Body of pancreas (tissue), 4 donors: ENCODE measurements around the gene GOLPH3. TPM values are rescaled to one million over a fixed set of nuclear protein-coding genes. Genes with fewer than 3 reads are reported as not detected.
"Not testable (repeated sequence)": the region's sequence is repeated elsewhere in the genome, so short reads cannot be mapped to it uniquely, and the experiment has no call there.

Experiments used
- ATAC-seq: fragments of 150-250 bp; one replicate; pipeline ENCODE4 v1.9.1; 2016
- DNase-seq, 4 donors: peaks; one replicate each; pipeline ENCODE4 v3.0.0-alpha.2; 2019
- H3K27ac ChIP-seq, 4 donors: fragments of 200-600 bp; sonication (generic); 1 replicate in 3 of 4; 2 replicates in 1 of 4; pipeline versions ENCODE4 v1.5.1 to v1.6.1; 2016 to 2019; ENCODE audit warnings: mild to moderate bottlenecking in 1 of 4, mixed read lengths in 1 of 4, moderate library complexity in 1 of 4
- H3K27me3 ChIP-seq, 2 donors: fragments of 200-600 bp; sonication (generic); one replicate each; pipeline ENCODE4 v1.6.0; 2016; ENCODE audit warnings: mild to moderate bottlenecking in 1 of 2
- H3K36me3 ChIP-seq, 2 donors: fragments of 200-600 bp; sonication (generic); replicated peaks in 1 of 2; 2 replicates each; pipeline ENCODE4 v1.5.1; 2016; ENCODE audit warnings: low read depth in 2 of 2; ENCODE audit not compliant: insufficient read depth in 1 of 2
- H3K4me1 ChIP-seq: fragments of 200-600 bp; sonication (generic); one replicate; pipeline ENCODE4 v1.6.0; 2016
- H3K4me3 ChIP-seq, 2 donors: fragments of 200-600 bp; sonication (generic); 1 replicate in 1 of 2; 2 replicates in 1 of 2; pipeline ENCODE4 v1.5.1; 2016 to 2019
- H3K9me3 ChIP-seq, 3 donors: fragments of 200-600 bp; sonication (generic); 1 replicate in 2 of 3; 2 replicates in 1 of 3; pipeline ENCODE4 v1.5.1; 2016
- POLR2A ChIP-seq, 3 donors: fragments of 450-650 bp; IDR thresholded peaks; one replicate each; pipeline ENCODE4 v1.6.1; 2016; ENCODE audit warnings: antibody characterized with exemption in 3 of 3, mild to moderate bottlenecking in 2 of 3
- WGBS, 2 donors: methylation state at CpG; one replicate each; pipeline ENCODE4 v1.1.5; 2017; 5-methylcytosine and 5-hydroxymethylcytosine counted together
- intact Hi-C: fragments of 100-400 bp; cut with DNase I; formaldehyde crosslinking; loops from one replicate; pipeline ENCODE4 v1.15.1; 2023
- total RNA-seq, 2 donors: library from RNA; depleted of rRNA; stranded (reverse); fragments of >200 nt; gene quantifications; one replicate each; pipeline ENCODE4 v1.1.0, GENCODE V29; 2016
- TF ChIP-seq, protein P1 (sequence below), 7 experiments: fragments of 450-650 bp in 4 of 7; fragments of 200-600 bp in 3 of 7; sonication (generic) in 3 of 7; IDR thresholded peaks; one replicate each; pipeline ENCODE4 v1.5.1; 2016 to 2019; ENCODE audit warnings: antibody characterized with exemption in 7 of 7

The GOLPH3 gene
- 10 to 100 TPM; 74.2 to 78.4 TPM for total RNA-seq

DNA sequence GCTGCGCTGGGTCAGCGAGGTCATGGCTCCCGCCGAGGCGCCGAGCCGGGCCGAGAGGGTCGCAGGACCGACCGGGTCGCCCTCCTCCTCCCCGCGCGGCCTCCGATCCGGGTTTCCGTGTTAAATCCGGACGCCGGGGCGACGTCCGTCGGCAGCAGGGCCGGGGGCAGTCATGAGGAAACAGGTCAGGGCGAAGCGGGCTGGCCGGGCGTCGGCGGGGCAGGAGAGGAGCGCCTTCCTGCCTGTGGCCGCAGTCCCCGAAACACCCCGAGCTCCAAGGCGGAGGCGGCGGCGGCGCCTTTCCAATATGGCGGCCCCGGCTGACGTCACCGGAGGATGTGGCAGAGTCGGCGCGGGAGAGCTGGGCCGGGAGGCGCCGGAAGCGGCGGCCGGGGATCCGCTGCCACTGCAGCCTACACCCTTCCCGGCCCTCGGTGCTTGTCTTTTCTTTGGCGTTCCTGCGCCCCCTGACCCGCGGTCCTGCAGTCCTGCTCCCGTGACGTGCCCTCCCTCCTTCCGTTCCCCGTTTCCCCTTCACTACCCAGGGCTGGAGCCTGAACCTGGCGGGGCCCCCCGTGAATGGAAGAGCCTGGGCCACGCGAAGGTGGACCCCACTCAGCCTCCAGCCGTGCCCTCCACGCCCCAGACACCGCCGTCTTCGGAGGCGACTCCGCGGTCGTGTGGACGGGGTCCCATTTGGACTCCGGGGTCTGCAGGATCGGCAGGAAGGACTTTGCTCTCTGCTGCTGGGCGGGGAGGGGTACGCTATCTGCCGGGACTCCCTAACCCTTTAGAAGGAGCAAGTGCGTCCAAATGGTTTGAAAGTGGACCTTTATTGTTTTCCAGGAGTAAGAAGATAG lies at the start of gene GOLPH3:
Gene GOLPH3 (minus strand): TSS at position 309 of the 860 bp plus-strand sequence. CDS start 285 bp downstream, at position 24.
- no peaks in the 10 kb centered on the region for H3K36me3 ChIP-seq
- no peaks in the 10 kb centered on the region for H3K9me3 ChIP-seq
- H3K27ac ChIP-seq = peak within 1 kb of the TSS; percentile 93 to 100 (median 100)
- WGBS, 2 donors = 0 to 1% methylated on average over 2 to 78 of the region's 85 CpGs
- intact Hi-C loops = no loop called here
- ATAC-seq (peak; percentile 93), DNase-seq (peak; percentile 94 to 95 (median 94))
- peak within 1 kb of the TSS; percentile 74 to 92 for H3K4me3 ChIP-seq
- peaks cover 33% of the 10 kb centered on the region for H3K4me1 ChIP-seq
- TF ChIP-seq, protein P1, sequence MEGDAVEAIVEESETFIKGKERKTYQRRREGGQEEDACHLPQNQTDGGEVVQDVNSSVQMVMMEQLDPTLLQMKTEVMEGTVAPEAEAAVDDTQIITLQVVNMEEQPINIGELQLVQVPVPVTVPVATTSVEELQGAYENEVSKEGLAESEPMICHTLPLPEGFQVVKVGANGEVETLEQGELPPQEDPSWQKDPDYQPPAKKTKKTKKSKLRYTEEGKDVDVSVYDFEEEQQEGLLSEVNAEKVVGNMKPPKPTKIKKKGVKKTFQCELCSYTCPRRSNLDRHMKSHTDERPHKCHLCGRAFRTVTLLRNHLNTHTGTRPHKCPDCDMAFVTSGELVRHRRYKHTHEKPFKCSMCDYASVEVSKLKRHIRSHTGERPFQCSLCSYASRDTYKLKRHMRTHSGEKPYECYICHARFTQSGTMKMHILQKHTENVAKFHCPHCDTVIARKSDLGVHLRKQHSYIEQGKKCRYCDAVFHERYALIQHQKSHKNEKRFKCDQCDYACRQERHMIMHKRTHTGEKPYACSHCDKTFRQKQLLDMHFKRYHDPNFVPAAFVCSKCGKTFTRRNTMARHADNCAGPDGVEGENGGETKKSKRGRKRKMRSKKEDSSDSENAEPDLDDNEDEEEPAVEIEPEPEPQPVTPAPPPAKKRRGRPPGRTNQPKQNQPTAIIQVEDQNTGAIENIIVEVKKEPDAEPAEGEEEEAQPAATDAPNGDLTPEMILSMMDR (IDR thresholded peaks at IDR 0.05) = peak in 5 of 7 experiments; percentile 22 to 46 (median 36)
- TF ChIP-seq POLR2A (IDR thresholded peaks at IDR 0.05) = peak; percentile 95 to 96 (median 96)
- H3K27me3 ChIP-seq = no peaks in the 10 kb centered on the region

DNA sequence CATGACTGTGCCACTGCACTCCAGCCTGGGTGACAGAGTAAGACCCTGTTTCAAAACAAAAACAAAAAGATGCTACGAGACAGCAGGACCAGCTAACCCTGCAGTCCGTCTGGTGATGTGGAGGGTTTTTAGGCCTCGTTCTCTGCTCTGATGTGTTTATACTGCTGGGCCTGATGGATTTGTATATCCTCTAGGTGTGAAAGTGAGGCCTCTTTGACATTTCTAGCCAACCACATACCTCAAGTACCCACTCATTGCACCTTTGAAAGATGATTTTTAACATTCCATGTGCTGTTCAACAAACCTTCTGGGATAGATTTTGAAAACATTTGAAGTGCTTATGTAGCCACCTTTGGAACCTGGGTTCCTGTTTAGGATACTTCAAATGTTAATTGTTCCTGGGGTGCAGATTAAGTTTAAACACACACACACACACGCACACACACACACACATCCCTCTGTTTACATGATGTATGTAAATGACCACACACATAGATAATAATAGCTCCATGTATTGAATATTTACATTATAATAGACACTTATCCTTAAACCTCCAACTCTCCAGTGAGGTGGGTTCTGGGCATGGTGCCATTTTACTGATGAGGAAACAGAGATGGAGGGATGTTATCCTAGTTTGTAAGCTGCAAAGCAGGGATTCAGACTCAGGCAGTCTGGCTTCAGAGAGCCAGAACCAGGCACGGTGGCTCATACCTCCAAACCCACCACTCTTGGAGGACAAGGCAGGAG lies 48.8 kb upstream of the GOLPH3 start:
- no peak overlapping the region for H3K4me3 ChIP-seq
- H3K36me3 ChIP-seq = no peaks in the 10 kb centered on the region
- H3K9me3 ChIP-seq = no peaks in the 10 kb centered on the region
- ATAC-seq (no peak), DNase-seq (no peak)
- TF ChIP-seq POLR2A (IDR thresholded peaks at IDR 0.05) = no peak
- TF ChIP-seq, protein P1 (IDR thresholded peaks at IDR 0.05) = no peak
- H3K27me3 ChIP-seq = no peaks in the 10 kb centered on the region
- no peak overlapping the region for H3K27ac ChIP-seq
- intact Hi-C loops = no loop called here
- 80 to 89% methylated on average over 5 of the region's 5 CpGs for WGBS, 2 donors
- H3K4me1 ChIP-seq = peaks cover 17% of the 10 kb centered on the region

DNA sequence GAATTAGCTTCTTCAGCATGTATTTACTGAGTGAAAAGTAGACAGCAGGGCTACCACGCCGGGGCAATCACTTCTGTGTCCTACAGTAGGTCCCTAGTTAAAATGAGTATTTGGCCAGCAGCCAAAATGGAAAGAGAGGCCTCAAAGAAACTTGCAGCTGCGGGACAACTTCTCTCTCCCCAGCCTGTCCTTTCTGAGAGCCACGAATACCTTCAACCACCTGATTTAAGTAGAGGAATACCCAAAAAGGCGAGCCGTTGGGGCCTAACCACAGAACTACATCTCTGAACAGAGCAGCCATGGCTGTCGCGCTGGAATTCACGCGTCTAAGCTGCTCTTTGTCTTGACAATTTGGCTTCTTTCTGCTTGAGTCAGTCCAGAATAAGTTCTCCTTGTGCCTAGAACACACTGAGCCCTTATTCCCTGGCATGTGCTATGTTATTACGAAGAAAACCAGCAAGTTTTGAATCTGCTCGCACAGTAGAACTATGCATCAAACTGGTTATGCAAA lies 43.8 kb upstream of the GOLPH3 start:
- H3K27me3 ChIP-seq = no peaks in the 10 kb centered on the region
- H3K9me3 ChIP-seq = no peaks in the 10 kb centered on the region
- WGBS, 2 donors = 56 to 57% methylated on average over 12 of the region's 12 CpGs
- TF ChIP-seq POLR2A (IDR thresholded peaks at IDR 0.05) = no peak
- TF ChIP-seq, protein P1 (IDR thresholded peaks at IDR 0.05) = no peak
- no peak overlapping the region for H3K4me3 ChIP-seq
- no peaks in the 10 kb centered on the region for H3K36me3 ChIP-seq
- ATAC-seq (peak; percentile 18), DNase-seq (peak in 2 of 4 donors; percentile 24 to 31)
- intact Hi-C loops = no loop called here
- peaks cover 5% of the 10 kb centered on the region for H3K4me1 ChIP-seq
- H3K27ac ChIP-seq = peak overlapping the region in 1 of 4 donors; percentile 11

GRCh38 chr5:32214344-32214743 lies 40.2 kb upstream of the GOLPH3 start:
- DNase-seq, H3K4me3 ChIP-seq, H3K27ac ChIP-seq, intact Hi-C loops, ATAC-seq, H3K36me3 ChIP-seq, H3K27me3 ChIP-seq, H3K9me3 ChIP-seq: not testable (repeated sequence)
- WGBS, 2 donors = 78 to 84% methylated on average over 1 of the region's 1 CpG
- peaks cover 13% of the 10 kb centered on the region for H3K4me1 ChIP-seq

GRCh38 chr5:32210151-32210550 lies 36.0 kb upstream of the GOLPH3 start:
- ATAC-seq = no peak
- TF ChIP-seq, protein P1 (IDR thresholded peaks at IDR 0.05) = no peak
- TF ChIP-seq POLR2A (IDR thresholded peaks at IDR 0.05) = no peak
- H3K36me3 ChIP-seq = no peaks in the 10 kb centered on the region
- DNase-seq = no peak
- peak overlapping the region in 1 of 4 donors; percentile 83 for H3K27ac ChIP-seq
- peaks cover 8% of the 10 kb centered on the region for H3K4me1 ChIP-seq
- no peaks in the 10 kb centered on the region for H3K9me3 ChIP-seq
- no peaks in the 10 kb centered on the region for H3K27me3 ChIP-seq
- WGBS, 2 donors = 87 to 92% methylated on average over 3 of the region's 3 CpGs
- intact Hi-C loops = no loop called here
- no peak overlapping the region for H3K4me3 ChIP-seq

GRCh38 chr5:32208837-32209236 lies 34.7 kb upstream of the GOLPH3 start:
- H3K27ac ChIP-seq, DNase-seq, H3K4me3 ChIP-seq, intact Hi-C loops, H3K4me1 ChIP-seq, H3K36me3 ChIP-seq, H3K9me3 ChIP-seq, ATAC-seq, H3K27me3 ChIP-seq: not testable (repeated sequence)
- no CpG with 5 or more reads among the region's 31 CpGs for WGBS, 2 donors
